H9 (cell line): ENCODE results near the gene AP2M1. TPM values are rescaled to one million over a fixed set of nuclear protein-coding genes. Genes with fewer than 3 reads are reported as not detected.

Source experiments
- DNase-seq: peaks from one replicate; pipeline ENCODE4 v3.0.0-alpha.2; 2017
- H2AFZ ChIP-seq: one replicate; pipeline ENCODE4 v1.6.1; 2013; ENCODE audit warnings: mild to moderate bottlenecking, low read length, control low read depth, moderate library complexity
- H2AK5ac ChIP-seq: 2 replicates; pipeline ENCODE4 v1.6.1; 2013; ENCODE audit warnings: low read length, control low read depth, mixed read lengths; ENCODE audit not compliant: insufficient read length
- H2BK120ac ChIP-seq: one replicate; pipeline ENCODE4 v1.6.1; 2013; ENCODE audit warnings: low read depth, mild to moderate bottlenecking, low read length, control low read depth, inconsistent platforms; ENCODE audit not compliant: poor library complexity, severe bottlenecking
- H2BK12ac ChIP-seq: 2 replicates; pipeline ENCODE4 v1.6.1; 2013; ENCODE audit warnings: low read length, control low read depth, mixed read lengths, low read depth; ENCODE audit not compliant: insufficient read length
- H2BK15ac ChIP-seq: 2 replicates; pipeline ENCODE4 v1.6.1; 2013; ENCODE audit warnings: low read depth, low read length, control low read depth
- H2BK20ac ChIP-seq: one replicate; pipeline ENCODE4 v1.6.1; 2013; ENCODE audit warnings: low read depth, mild to moderate bottlenecking, low read length, control low read depth, inconsistent platforms; ENCODE audit not compliant: poor library complexity, severe bottlenecking
- H2BK5ac ChIP-seq: 2 replicates; pipeline ENCODE4 v1.6.1; 2013; ENCODE audit warnings: low read length, control low read depth, mixed read lengths; ENCODE audit not compliant: insufficient read length
- H3K14ac ChIP-seq: 2 replicates; pipeline ENCODE4 v1.6.1; 2013; ENCODE audit warnings: low read length, control low read depth; ENCODE audit not compliant: insufficient read depth
- H3K18ac ChIP-seq: 2 replicates; pipeline ENCODE4 v1.6.1; 2013; ENCODE audit warnings: low read depth, mild to moderate bottlenecking, mixed read lengths, low read length, control low read depth; ENCODE audit not compliant: insufficient read length
- H3K23ac ChIP-seq: 2 replicates; pipeline ENCODE4 v1.6.1; 2013; ENCODE audit warnings: low read length, control low read depth, mixed read lengths, low read depth; ENCODE audit not compliant: insufficient read length
- H3K23me2 ChIP-seq: 2 replicates; pipeline ENCODE4 v1.6.1; 2013; ENCODE audit warnings: low read depth, mild to moderate bottlenecking, mixed read lengths, low read length, control low read depth; ENCODE audit not compliant: insufficient read length, poor library complexity, severe bottlenecking
- H3K27ac ChIP-seq: 2 replicates; pipeline ENCODE4 v1.5.1; 2013; ENCODE audit warnings: low read length, control low read depth, mixed read lengths, low read depth; ENCODE audit not compliant: insufficient read length
- H3K27me3 ChIP-seq: 2 replicates; pipeline ENCODE4 v1.6.1; 2013; ENCODE audit warnings: low read length, control low read depth, inconsistent platforms; ENCODE audit not compliant: insufficient read depth
- H3K4ac ChIP-seq: 2 replicates; pipeline ENCODE4 v1.6.1; 2013; ENCODE audit warnings: low read depth, mild to moderate bottlenecking, control low read depth, inconsistent platforms, low read length, moderate library complexity
- H3K4me1 ChIP-seq: 2 replicates; pipeline ENCODE4 v1.6.1; 2013; ENCODE audit warnings: low read length, control low read depth, inconsistent platforms; ENCODE audit not compliant: insufficient read depth
- H3K4me2 ChIP-seq: 2 replicates; pipeline ENCODE4 v1.6.1; 2013; ENCODE audit warnings: low read length, control low read depth, mixed read lengths; ENCODE audit not compliant: insufficient read length, insufficient read depth
- H3K56ac ChIP-seq: 2 replicates; pipeline ENCODE4 v1.6.1; 2013; ENCODE audit warnings: low read depth, mild to moderate bottlenecking, mixed read lengths, low read length, control low read depth; ENCODE audit not compliant: insufficient read length
- H3K79me1 ChIP-seq: 2 replicates; pipeline ENCODE4 v1.6.1; 2013; ENCODE audit warnings: low read depth, mild to moderate bottlenecking, moderate library complexity, low read length, control low read depth, inconsistent platforms; ENCODE audit not compliant: insufficient read depth, poor library complexity, severe bottlenecking
- H3K79me2 ChIP-seq: 2 replicates; pipeline ENCODE4 v1.6.1; 2013; ENCODE audit warnings: low read length, control low read depth, inconsistent platforms; ENCODE audit not compliant: insufficient read depth
- H3K9ac ChIP-seq: 2 replicates; pipeline ENCODE4 v1.6.1; 2013; ENCODE audit warnings: low read length, control low read depth, mixed read lengths; ENCODE audit not compliant: insufficient read length; ENCODE audit errors: extremely low read depth
- H3K9me3 ChIP-seq: one replicate; pipeline ENCODE4 v1.6.1; 2013; ENCODE audit warnings: low read depth, low read length, inconsistent platforms; ENCODE audit not compliant: control insufficient read depth
- H3T11ph ChIP-seq: one replicate; pipeline ENCODE4 v1.6.1; 2013; ENCODE audit warnings: mild to moderate bottlenecking, low read length, control low read depth, inconsistent platforms
- H4K20me1 ChIP-seq: one replicate; pipeline ENCODE4 v1.6.1; 2013; ENCODE audit not compliant: control insufficient read depth, insufficient read length, insufficient read depth
- H4K5ac ChIP-seq: 2 replicates; pipeline ENCODE4 v1.6.1; 2013; ENCODE audit warnings: low read depth, mild to moderate bottlenecking, mixed read lengths, low read length, control low read depth; ENCODE audit not compliant: insufficient read length
- H4K8ac ChIP-seq: replicated peaks from 2 replicates; pipeline ENCODE4 v1.6.1; 2013; ENCODE audit warnings: low read length, control low read depth, mixed read lengths, low read depth; ENCODE audit not compliant: insufficient read length
- H4K91ac ChIP-seq: 2 replicates; pipeline ENCODE4 v1.6.1; 2013; ENCODE audit warnings: low read depth, mild to moderate bottlenecking, moderate library complexity, mixed read lengths, low read length, control low read depth; ENCODE audit not compliant: insufficient read length
- H3K27ac Mint-ChIP-seq, 3 experiments: 2 replicates in 2 of 3; 3 replicates in 1 of 3; pipeline ENCODE4 v1.8.0; 2020 to 2021; ENCODE audit warnings: mixed read lengths in 3 of 3, mild to moderate bottlenecking in 1 of 3, moderate library complexity in 1 of 3
- H3K27me3 Mint-ChIP-seq: 2 replicates; pipeline ENCODE4 v1.8.0; 2021; ENCODE audit warnings: low read depth, mild to moderate bottlenecking, moderate library complexity, mixed read lengths
- H3K36me3 Mint-ChIP-seq, 3 experiments: 2 replicates in 2 of 3; 3 replicates in 1 of 3; pipeline ENCODE4 v1.8.0; 2020 to 2021; ENCODE audit warnings: low read depth in 3 of 3, mixed read lengths in 3 of 3; ENCODE audit not compliant: insufficient read depth in 1 of 3
- H3K4me1 Mint-ChIP-seq, 2 experiments: 2 replicates each; pipeline ENCODE4 v1.8.0; 2020; ENCODE audit warnings: mixed read lengths in 2 of 2
- H3K4me3 Mint-ChIP-seq, 2 experiments: 2 replicates in 1 of 2; 3 replicates in 1 of 2; pipeline ENCODE4 v1.8.0; 2020 to 2021; ENCODE audit warnings: mild to moderate bottlenecking in 2 of 2, mixed read lengths in 2 of 2, moderate library complexity in 1 of 2
- H3K9me3 Mint-ChIP-seq, 2 experiments: 2 replicates in 1 of 2; 3 replicates in 1 of 2; pipeline ENCODE4 v1.8.0; 2020; ENCODE audit warnings: mild to moderate bottlenecking in 2 of 2, mixed read lengths in 2 of 2, moderate library complexity in 1 of 2
- CTCF ChIP-seq: fragments of 200-600 bp; sonication (generic); conservative IDR thresholded peaks from 3 replicates; pipeline ENCODE4 v1.8.0; 2021; ENCODE audit warnings: antibody characterized with exemption, mild to moderate bottlenecking
- total RNA-seq: library from RNA; stranded (reverse); gene quantifications from 2 replicates; pipeline ENCODE4 v1.2.1, GENCODE V29; 2021

Gene AP2M1
- total RNA-seq, 1 experiment from 2014 or later = 443 TPM

GRCh38 chr3:184200825-184201224, 26.2 kb downstream of the AP2M1 start:
- H3K79me1 ChIP-seq = no peaks in the 10 kb centered on the region
- no peak overlapping the region for H3K27ac ChIP-seq
- H4K20me1 ChIP-seq = no peaks in the 10 kb centered on the region
- no peak overlapping the region for H2BK20ac ChIP-seq
- no peak overlapping the region for H2BK15ac ChIP-seq
- H2AK5ac ChIP-seq = no peak overlapping the region
- H2AFZ ChIP-seq = no peak overlapping the region
- H3K23ac ChIP-seq = no peak overlapping the region
- no peak overlapping the region for H2BK120ac ChIP-seq
- no peaks in the 10 kb centered on the region for H3K9me3 ChIP-seq
- no peak overlapping the region for H3K4me2 ChIP-seq
- H2BK5ac ChIP-seq = no peak overlapping the region
- H2BK12ac ChIP-seq = no peak overlapping the region
- no peaks in the 10 kb centered on the region for H3K4me1 ChIP-seq
- H3K23me2 ChIP-seq = no peaks in the 10 kb centered on the region
- H3K4me3 Mint-ChIP-seq = no peak overlapping the region
- 0 out of 7 replicates have a peak overlapping the region, but pooled peaks of 1 of the 3 experiments have one; percentile 48 for H3K27ac Mint-ChIP-seq
- no peak for DNase-seq
- H3T11ph ChIP-seq = no peak overlapping the region
- no peaks in the 10 kb centered on the region; the same call in none of the 2 replicates for H3K27me3 Mint-ChIP-seq
- H4K91ac ChIP-seq = no peak overlapping the region
- TF ChIP-seq CTCF = no peak
- H4K8ac ChIP-seq = no peak overlapping the region
- H4K5ac ChIP-seq = no peak overlapping the region
- no peak overlapping the region for H3K9ac ChIP-seq
- H3K36me3 Mint-ChIP-seq = 0 out of 7 replicates have a peak, but pooled peaks cover 0 to 2% (median 0%) of the 10 kb centered on the region in 3 experiments
- H3K56ac ChIP-seq = no peak overlapping the region
- no peaks in the 10 kb centered on the region for H3K79me2 ChIP-seq
- no peak overlapping the region for H3K18ac ChIP-seq
- no peak overlapping the region for H3K4ac ChIP-seq
- H3K14ac ChIP-seq = no peak overlapping the region
- no peaks in the 10 kb centered on the region for H3K9me3 Mint-ChIP-seq
- no peaks in the 10 kb centered on the region for H3K27me3 ChIP-seq
- peaks cover 0 to 7% of the 10 kb centered on the region in 2 experiments; a peak in 1 of 4 replicates for H3K4me1 Mint-ChIP-seq
